Endothelial cell (in vitro differentiated cells): ENCODE results near the gene CDK5RAP3. TPM values are rescaled to one million over a fixed set of nuclear protein-coding genes. Genes with fewer than 3 reads are reported as not detected.
A peak's percentile ranks its signal among the peaks of the same experiment; 100 is the strongest.

ENCODE experiments used
- DNase-seq: peaks from one replicate; pipeline ENCODE4 v3.0.0; 2021; ENCODE audit warnings: low spot score
- H3K27ac Mint-ChIP-seq: one replicate; pipeline ENCODE4 v1.8.0; 2021; ENCODE audit warnings: mixed read lengths, inconsistent platforms; ENCODE audit not compliant: unreplicated experiment
- H3K27me3 Mint-ChIP-seq: one replicate; pipeline ENCODE4 v1.8.0; 2021; ENCODE audit warnings: mild to moderate bottlenecking, moderate library complexity, mixed read lengths, inconsistent platforms; ENCODE audit not compliant: unreplicated experiment
- H3K36me3 Mint-ChIP-seq: one replicate; pipeline ENCODE4 v1.8.0; 2021; ENCODE audit warnings: mild to moderate bottlenecking, low read depth, mixed read lengths, inconsistent platforms; ENCODE audit not compliant: unreplicated experiment
- H3K4me1 Mint-ChIP-seq: one replicate; pipeline ENCODE4 v1.8.0; 2021; ENCODE audit warnings: mild to moderate bottlenecking, mixed read lengths, inconsistent platforms; ENCODE audit not compliant: unreplicated experiment
- H3K4me3 Mint-ChIP-seq: one replicate; pipeline ENCODE4 v1.8.0; 2021; ENCODE audit warnings: mild to moderate bottlenecking, mixed read lengths, inconsistent platforms; ENCODE audit not compliant: unreplicated experiment
- H3K9me3 Mint-ChIP-seq: one replicate; pipeline ENCODE4 v1.8.0; 2021; ENCODE audit warnings: mixed read lengths, inconsistent platforms; ENCODE audit not compliant: unreplicated experiment
- total RNA-seq: library from RNA; stranded (reverse); fragmentation: NEBNext Ultra II Directional; extraction: Animal tissue kit (Norgen Biotek cat#: 25700); gene quantifications from one replicate; pipeline ENCODE4 v1.2.1, GENCODE V29; 2021; ENCODE audit not compliant: unreplicated experiment
- TF ChIP-seq, protein P1 (sequence below): fragments of 200-600 bp; sonication (generic); IDR thresholded peaks from one replicate; pipeline ENCODE4 v1.5.0; 2021; ENCODE audit warnings: antibody characterized with exemption; ENCODE audit not compliant: unreplicated experiment

Gene CDK5RAP3
- total RNA-seq, 1 donor from 2014 or later: 156 TPM

- no peak overlapping the region for H3K27ac Mint-ChIP-seq
- H3K27me3 Mint-ChIP-seq: peaks cover 7% of the 10 kb centered on the region
- H3K4me1 Mint-ChIP-seq: peaks cover 2% of the 10 kb centered on the region
- H3K9me3 Mint-ChIP-seq: no peaks in the 10 kb centered on the region
- TF ChIP-seq, protein P1, sequence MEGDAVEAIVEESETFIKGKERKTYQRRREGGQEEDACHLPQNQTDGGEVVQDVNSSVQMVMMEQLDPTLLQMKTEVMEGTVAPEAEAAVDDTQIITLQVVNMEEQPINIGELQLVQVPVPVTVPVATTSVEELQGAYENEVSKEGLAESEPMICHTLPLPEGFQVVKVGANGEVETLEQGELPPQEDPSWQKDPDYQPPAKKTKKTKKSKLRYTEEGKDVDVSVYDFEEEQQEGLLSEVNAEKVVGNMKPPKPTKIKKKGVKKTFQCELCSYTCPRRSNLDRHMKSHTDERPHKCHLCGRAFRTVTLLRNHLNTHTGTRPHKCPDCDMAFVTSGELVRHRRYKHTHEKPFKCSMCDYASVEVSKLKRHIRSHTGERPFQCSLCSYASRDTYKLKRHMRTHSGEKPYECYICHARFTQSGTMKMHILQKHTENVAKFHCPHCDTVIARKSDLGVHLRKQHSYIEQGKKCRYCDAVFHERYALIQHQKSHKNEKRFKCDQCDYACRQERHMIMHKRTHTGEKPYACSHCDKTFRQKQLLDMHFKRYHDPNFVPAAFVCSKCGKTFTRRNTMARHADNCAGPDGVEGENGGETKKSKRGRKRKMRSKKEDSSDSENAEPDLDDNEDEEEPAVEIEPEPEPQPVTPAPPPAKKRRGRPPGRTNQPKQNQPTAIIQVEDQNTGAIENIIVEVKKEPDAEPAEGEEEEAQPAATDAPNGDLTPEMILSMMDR: no peak
- H3K36me3 Mint-ChIP-seq: no peaks in the 10 kb centered on the region
- no peak overlapping the region for H3K4me3 Mint-ChIP-seq
- DNase-seq: no peak
Observed at GRCh38 chr17:47935961-47936360, 35.0 kb upstream of the CDK5RAP3 start.

- peaks cover 9% of the 10 kb centered on the region for H3K27me3 Mint-ChIP-seq
- H3K36me3 Mint-ChIP-seq: no peaks in the 10 kb centered on the region
- TF ChIP-seq, protein P1: no peak
- no peaks in the 10 kb centered on the region for H3K9me3 Mint-ChIP-seq
- no peak overlapping the region for H3K4me3 Mint-ChIP-seq
- H3K27ac Mint-ChIP-seq: no peak overlapping the region
- H3K4me1 Mint-ChIP-seq: peaks cover 13% of the 10 kb centered on the region
- DNase-seq: no peak
Observed at GRCh38 chr17:47937941-47938340, 33.0 kb upstream of the CDK5RAP3 start.

GRCh38 chr17:47941246-47942095 lies 29.4 kb upstream of the CDK5RAP3 start, which contains the start of gene PNPO:
Gene PNPO, plus strand, starts transcription at chr17:47941571. Its CDS starts 105 bp downstream, at chr17:47941676.
- DNase-seq: peak; percentile 80
- Mint-ChIP-seq H3K4me1 (peaks cover 13% of the 10 kb centered on the region), H3K9me3 (no peaks in the 10 kb centered on the region), H3K27ac (no peak within 1 kb of the TSS), H3K4me3 (peak within 1 kb of the TSS; percentile 89), H3K36me3 (peaks cover 4% of the 10 kb centered on the region), H3K27me3 (peaks cover 11% of the 10 kb centered on the region)
- TF ChIP-seq, protein P1: no peak

GRCh38 chr17:47942096-47942510 lies 28.8 kb upstream of the CDK5RAP3 start:
- no peak overlapping the region for H3K27ac Mint-ChIP-seq
- H3K9me3 Mint-ChIP-seq: no peaks in the 10 kb centered on the region
- H3K36me3 Mint-ChIP-seq: peaks cover 4% of the 10 kb centered on the region
- TF ChIP-seq, protein P1: no peak
- no peak for DNase-seq
- peaks cover 11% of the 10 kb centered on the region for H3K27me3 Mint-ChIP-seq
- H3K4me1 Mint-ChIP-seq: peaks cover 13% of the 10 kb centered on the region
- H3K4me3 Mint-ChIP-seq: peak overlapping the region; percentile 89

DNA sequence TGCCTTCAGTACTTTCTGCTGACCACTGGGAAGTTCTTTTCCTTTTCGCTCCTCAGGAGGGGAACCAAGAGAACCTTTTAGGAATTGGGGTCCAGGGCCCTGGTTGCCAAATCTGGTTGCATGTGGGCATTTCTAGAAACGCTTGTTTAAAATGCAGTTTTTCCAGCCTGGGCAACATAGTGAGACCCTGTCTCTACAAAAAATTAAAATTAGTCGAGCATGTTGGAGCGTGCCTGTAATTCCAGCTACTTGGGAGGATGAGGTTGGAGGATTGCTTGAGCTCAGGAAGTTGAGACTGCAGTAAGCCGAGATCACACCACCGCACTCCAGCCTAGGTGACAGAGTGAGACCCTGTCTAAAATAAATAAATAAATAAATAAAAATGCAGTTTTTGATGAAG lies 28.3 kb upstream of the CDK5RAP3 start:
- Mint-ChIP-seq H3K4me1 (peaks cover 13% of the 10 kb centered on the region), H3K27ac (no peak overlapping the region), H3K9me3 (no peaks in the 10 kb centered on the region), H3K4me3 (peak overlapping the region; percentile 89), H3K36me3 (peaks cover 4% of the 10 kb centered on the region), H3K27me3 (peaks cover 11% of the 10 kb centered on the region)
- TF ChIP-seq, protein P1: no peak
- DNase-seq: no peak
